SU-DHL-6 (cell line): ENCODE measurements around the gene LILRA5.

Experiments
- EZH2phosphoT487 ChIP-seq: fragments of 200-600 bp; sonication (generic), shearing (Covaris generic); conservative IDR thresholded peaks from 2 replicates; pipeline ENCODE4 v1.6.1; 2018; ENCODE audit warnings: mild to moderate bottlenecking, antibody characterized with exemption, low read length, moderate library complexity, mixed read lengths
- TF ChIP-seq, protein P1 (sequence below): fragments of 200-600 bp; sonication (generic); IDR thresholded peaks from one replicate; pipeline ENCODE4 v1.5.1; 2017; ENCODE audit warnings: antibody characterized with exemption, mild to moderate bottlenecking, low read length, moderate library complexity; ENCODE audit not compliant: insufficient read depth, poor library complexity, severe bottlenecking

DNA sequence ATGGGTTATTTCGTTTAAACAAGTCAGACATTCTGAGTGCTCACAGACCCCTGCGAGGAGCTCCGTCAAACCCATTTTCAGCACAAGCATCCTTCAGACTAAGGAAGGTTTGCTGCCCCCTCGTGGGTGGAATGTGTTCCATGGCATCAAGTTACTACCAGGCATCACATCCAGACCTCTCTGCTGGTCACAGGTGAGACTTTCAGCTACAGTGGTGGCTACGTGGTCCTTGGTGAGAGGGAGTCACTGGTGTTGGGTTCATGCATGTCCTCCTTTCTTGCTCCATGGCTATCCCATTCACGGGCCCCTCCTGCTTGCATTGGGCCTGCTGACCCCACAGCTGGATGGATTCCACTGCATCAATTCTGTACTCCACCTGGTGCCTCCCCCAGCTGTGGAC, 46.8 kb downstream of the LILRA5 start:
- TF ChIP-seq, protein P1, sequence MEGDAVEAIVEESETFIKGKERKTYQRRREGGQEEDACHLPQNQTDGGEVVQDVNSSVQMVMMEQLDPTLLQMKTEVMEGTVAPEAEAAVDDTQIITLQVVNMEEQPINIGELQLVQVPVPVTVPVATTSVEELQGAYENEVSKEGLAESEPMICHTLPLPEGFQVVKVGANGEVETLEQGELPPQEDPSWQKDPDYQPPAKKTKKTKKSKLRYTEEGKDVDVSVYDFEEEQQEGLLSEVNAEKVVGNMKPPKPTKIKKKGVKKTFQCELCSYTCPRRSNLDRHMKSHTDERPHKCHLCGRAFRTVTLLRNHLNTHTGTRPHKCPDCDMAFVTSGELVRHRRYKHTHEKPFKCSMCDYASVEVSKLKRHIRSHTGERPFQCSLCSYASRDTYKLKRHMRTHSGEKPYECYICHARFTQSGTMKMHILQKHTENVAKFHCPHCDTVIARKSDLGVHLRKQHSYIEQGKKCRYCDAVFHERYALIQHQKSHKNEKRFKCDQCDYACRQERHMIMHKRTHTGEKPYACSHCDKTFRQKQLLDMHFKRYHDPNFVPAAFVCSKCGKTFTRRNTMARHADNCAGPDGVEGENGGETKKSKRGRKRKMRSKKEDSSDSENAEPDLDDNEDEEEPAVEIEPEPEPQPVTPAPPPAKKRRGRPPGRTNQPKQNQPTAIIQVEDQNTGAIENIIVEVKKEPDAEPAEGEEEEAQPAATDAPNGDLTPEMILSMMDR: peak; percentile 46
- no peak for TF ChIP-seq EZH2phosphoT487
